Esophagus (tissue), 2 donors: ENCODE measurements around the gene CALHM3. TPM values are rescaled to one million over a fixed set of nuclear protein-coding genes. Genes with fewer than 3 reads are reported as not detected.

Source experiments
- H3K27ac ChIP-seq, 2 donors: one replicate each; pipeline ENCODE4 v1.5.1; 2013; ENCODE audit warnings: low read depth in 2 of 2, mild to moderate bottlenecking in 2 of 2, inconsistent platforms in 1 of 2, low read length in 1 of 2, moderate library complexity in 1 of 2
- H3K27me3 ChIP-seq, 2 donors: one replicate each; pipeline ENCODE4 v1.6.1; 2013; ENCODE audit warnings: low read length in 2 of 2, control low read depth in 1 of 2, mild to moderate bottlenecking in 1 of 2; ENCODE audit not compliant: insufficient read depth in 2 of 2, control insufficient read depth in 1 of 2
- H3K36me3 ChIP-seq, 2 donors: one replicate each; pipeline ENCODE4 v1.6.1; 2013; ENCODE audit warnings: low read length in 1 of 2; ENCODE audit not compliant: control insufficient read depth in 2 of 2, insufficient read depth in 2 of 2
- H3K4me1 ChIP-seq, 2 donors: one replicate each; pipeline ENCODE4 v1.6.1; 2013; ENCODE audit warnings: low read length in 1 of 2; ENCODE audit not compliant: control insufficient read depth in 2 of 2, insufficient read depth in 2 of 2
- H3K4me3 ChIP-seq, 2 donors: one replicate each; pipeline ENCODE4 v1.5.1; 2013; ENCODE audit warnings: low read length in 2 of 2, mild to moderate bottlenecking in 2 of 2, low read depth in 1 of 2, moderate library complexity in 1 of 2
- H3K9me3 ChIP-seq, 2 donors: one replicate each; pipeline ENCODE4 v1.6.1; 2013; ENCODE audit warnings: mild to moderate bottlenecking in 2 of 2, low read depth in 1 of 2, low read length in 1 of 2, moderate library complexity in 1 of 2; ENCODE audit not compliant: control insufficient read depth in 2 of 2, insufficient read depth in 1 of 2
- WGBS, 2 donors: extraction: QIAGEN DNeasy Blood & Tissue Kit; methylation state at CpG; one replicate each; pipeline ENCODE4 v1.1.7; 2013; 5-methylcytosine and 5-hydroxymethylcytosine counted together
- polyA plus RNA-seq, 2 donors: library from polyadenylated mRNA; stranded (reverse); fragments of 200-250 nt; gene quantifications; one replicate each; pipeline ENCODE4 v1.2.3, GENCODE V29; 2013
- donor health status: healthy with polysubstance abuse.
- donor health status: Bipolar disorder and iron deficiency.

CALHM3 gene
- polyA plus RNA-seq, 2 donors, result not detected

GRCh38 chr10:103465411-103466179, 13.4 kb downstream of the CALHM3 start:
- no peak overlapping the region for H3K27ac ChIP-seq
- no peaks in the 10 kb centered on the region for H3K9me3 ChIP-seq
- H3K4me1 ChIP-seq, result no peaks in the 10 kb centered on the region
- no peaks in the 10 kb centered on the region for H3K27me3 ChIP-seq
- no peaks in the 10 kb centered on the region for H3K36me3 ChIP-seq
- H3K4me3 ChIP-seq, result no peak overlapping the region
- WGBS, 2 donors, result 87 to 93% methylated on average over 14 of the region's 14 CpGs

GRCh38 chr10:103463499-103463898, 15.5 kb downstream of the CALHM3 start:
- Histone ChIP-seq H3K27me3 (no peaks in the 10 kb centered on the region), H3K9me3 (no peaks in the 10 kb centered on the region), H3K36me3 (no peaks in the 10 kb centered on the region), H3K4me1 (no peaks in the 10 kb centered on the region), H3K4me3 (no peak overlapping the region), H3K27ac (no peak overlapping the region)
- whole genome bisulfite sequencing, 2 donors, result 70 to 75% methylated on average over 4 of the region's 4 CpGs

DNA sequence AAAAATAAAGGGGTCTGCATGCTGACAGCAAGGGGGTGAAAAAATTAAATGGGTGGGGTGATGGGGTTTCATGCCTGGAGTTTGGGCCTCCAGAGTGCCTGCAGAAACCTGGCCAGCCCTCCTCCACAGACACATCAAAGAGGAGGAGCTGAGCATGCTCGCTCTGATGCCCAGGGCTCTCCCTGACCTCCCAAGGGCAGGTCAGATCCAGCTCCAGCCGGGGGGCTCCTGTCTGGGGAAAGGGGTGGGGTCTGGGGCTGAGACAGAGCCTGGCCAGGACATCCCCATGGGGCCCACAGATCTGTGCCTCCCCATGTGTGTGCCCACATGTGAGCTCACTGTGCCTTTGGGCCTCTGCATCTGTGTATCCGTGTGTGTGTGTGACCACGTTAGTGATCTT, 19.4 kb downstream of the CALHM3 start:
- Histone ChIP-seq H3K9me3 (no peaks in the 10 kb centered on the region), H3K36me3 (no peaks in the 10 kb centered on the region), H3K27ac (no peak overlapping the region), H3K27me3 (no peaks in the 10 kb centered on the region), H3K4me3 (no peak overlapping the region), H3K4me1 (peaks cover 0 to 2% of the 10 kb centered on the region in 2 donors)
- WGBS, 2 donors, result 60 to 62% methylated on average over 4 of the region's 4 CpGs

DNA sequence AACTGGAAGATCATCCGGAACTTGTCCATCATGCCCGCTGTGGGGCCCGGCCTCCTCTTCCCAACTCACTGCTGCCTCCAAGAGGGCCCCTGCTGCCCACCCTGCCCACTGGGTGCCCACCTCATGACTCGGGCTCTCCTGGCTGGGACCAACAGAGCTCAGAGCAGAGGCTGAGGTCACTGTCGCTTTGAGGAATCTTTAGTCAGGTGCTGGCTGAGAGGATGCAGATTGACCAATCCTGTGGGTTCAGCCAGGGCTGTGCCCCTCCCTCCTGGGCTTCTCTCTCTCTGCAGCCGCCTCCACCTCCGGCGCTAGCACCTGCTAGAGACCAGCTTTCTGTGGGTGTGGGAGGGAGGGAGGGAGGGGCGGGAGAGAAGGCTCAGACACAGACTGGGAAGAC, 20.3 kb downstream of the CALHM3 start, which contains the start of gene CALHM1:
Gene CALHM1 (minus strand): TSS at position 181 of the 400 bp plus-strand sequence. CDS start 149 bp downstream, at position 32.
- no peaks in the 10 kb centered on the region for H3K36me3 ChIP-seq
- 70 to 78% methylated on average over 9 of the region's 9 CpGs for WGBS, 2 donors
- H3K4me3 ChIP-seq, result no peak within 1 kb of the TSS
- no peaks in the 10 kb centered on the region for H3K27me3 ChIP-seq
- no peak within 1 kb of the TSS for H3K27ac ChIP-seq
- no peaks in the 10 kb centered on the region for H3K9me3 ChIP-seq
- peaks cover 0 to 2% of the 10 kb centered on the region in 2 donors for H3K4me1 ChIP-seq

GRCh38 chr10:103457896-103458583, 21.0 kb downstream of the CALHM3 start:
- peaks cover 0 to 2% of the 10 kb centered on the region in 2 donors for H3K4me1 ChIP-seq
- no peak overlapping the region for H3K27ac ChIP-seq
- no peaks in the 10 kb centered on the region for H3K36me3 ChIP-seq
- WGBS, 2 donors, result 96 to 97% methylated on average over 39 of the region's 39 CpGs
- no peaks in the 10 kb centered on the region for H3K27me3 ChIP-seq
- H3K4me3 ChIP-seq, result no peak overlapping the region
- H3K9me3 ChIP-seq, result no peaks in the 10 kb centered on the region

GRCh38 chr10:103457176-103457712, 21.8 kb downstream of the CALHM3 start:
- Histone ChIP-seq H3K27ac (no peak overlapping the region), H3K27me3 (no peaks in the 10 kb centered on the region), H3K36me3 (no peaks in the 10 kb centered on the region), H3K4me1 (peaks cover 0 to 4% of the 10 kb centered on the region in 2 donors), H3K9me3 (no peaks in the 10 kb centered on the region), H3K4me3 (no peak overlapping the region)
- 65 to 66% methylated on average over 4 to 8 of the region's 8 CpGs for WGBS, 2 donors

DNA sequence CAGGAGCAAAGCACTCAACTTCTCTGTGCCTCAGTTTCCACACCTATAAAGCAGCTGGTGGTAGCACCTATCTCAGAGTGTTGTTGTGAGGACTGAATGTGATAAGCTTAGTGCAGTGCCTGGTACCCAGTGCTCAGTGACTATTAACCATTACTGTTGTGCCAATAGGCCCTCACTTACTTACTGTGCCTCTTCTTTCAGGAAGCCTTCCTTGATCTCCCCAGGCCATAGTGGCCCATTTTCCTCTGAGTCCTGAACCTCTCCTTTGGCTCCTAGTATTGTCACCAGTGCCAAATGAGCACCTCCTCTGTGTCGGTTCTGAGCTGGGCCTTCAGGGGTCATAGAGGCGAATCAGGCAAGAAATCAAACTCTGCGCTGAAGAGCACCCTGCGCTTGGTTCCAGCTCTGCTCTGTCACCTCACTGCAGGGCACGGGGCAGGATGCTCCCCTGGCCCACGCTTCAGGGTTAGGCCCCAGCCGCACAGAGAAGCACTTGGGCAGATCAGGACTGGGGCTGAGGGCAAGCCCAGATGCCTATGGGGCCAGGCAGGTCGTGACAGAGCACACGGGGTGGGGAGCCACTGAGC, 22.9 kb downstream of the CALHM3 start:
- Histone ChIP-seq H3K9me3 (no peaks in the 10 kb centered on the region), H3K27ac (no peak overlapping the region), H3K4me3 (no peak overlapping the region), H3K4me1 (peaks cover 0 to 10% of the 10 kb centered on the region in 2 donors), H3K36me3 (no peaks in the 10 kb centered on the region), H3K27me3 (no peaks in the 10 kb centered on the region)
- whole genome bisulfite sequencing, 2 donors, result 63 to 78% methylated on average over 9 of the region's 9 CpGs

- Histone ChIP-seq H3K27me3 (no peaks in the 10 kb centered on the region), H3K9me3 (no peaks in the 10 kb centered on the region), H3K36me3 (peaks cover 0 to 3% of the 10 kb centered on the region in 2 donors), H3K27ac (no peak overlapping the region), H3K4me1 (peaks cover 0 to 15% of the 10 kb centered on the region in 2 donors), H3K4me3 (no peak overlapping the region)
- WGBS, 2 donors, result 87 to 90% methylated on average over 25 of the region's 25 CpGs
These were observed 23.8 kb downstream of the CALHM3 start for GRCh38 chr10:103455235-103455634.

DNA sequence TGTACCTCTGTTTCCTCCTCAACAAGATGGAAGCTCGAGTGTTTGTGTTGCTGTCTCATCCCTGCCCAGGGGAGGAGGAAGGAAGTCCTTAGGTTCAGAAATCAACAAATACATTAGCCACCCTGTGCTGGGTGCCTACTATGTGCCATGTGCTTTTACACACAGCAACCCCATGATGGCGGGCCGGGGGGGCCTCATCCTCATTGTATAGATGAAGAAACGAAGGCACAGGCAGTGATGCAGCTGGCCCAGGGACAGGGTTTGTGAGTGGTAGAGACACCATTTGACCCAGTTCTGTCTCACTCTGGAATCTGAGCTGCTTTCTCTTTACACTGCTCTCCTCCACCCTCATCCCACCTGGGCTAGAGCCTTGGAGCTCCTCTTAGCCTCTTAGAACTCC, 25.0 kb downstream of the CALHM3 start:
- 86 to 88% methylated on average over 4 of the region's 4 CpGs for WGBS, 2 donors
- H3K36me3 ChIP-seq, result peaks cover 3 to 11% of the 10 kb centered on the region in 2 donors

More for the DNA sequence above, 25.0 kb downstream of the CALHM3 start:
- Histone ChIP-seq H3K27me3 (no peaks in the 10 kb centered on the region), H3K4me3 (no peak overlapping the region), H3K27ac (no peak overlapping the region), H3K4me1 (peaks cover 7 to 27% of the 10 kb centered on the region in 2 donors), H3K9me3 (no peaks in the 10 kb centered on the region)
